ENCODE results near the gene NXF1. TPM values are rescaled to one million over a fixed set of nuclear protein-coding genes. Genes with fewer than 3 reads are reported as not detected.
"Not testable (repeated sequence)": the region's sequence is repeated elsewhere in the genome, so short reads cannot be mapped to it uniquely, and the experiment has no call there.

NXF1 gene
- total RNA-seq, 1 donor from 2014 or later = 15.3 TPM

DNA sequence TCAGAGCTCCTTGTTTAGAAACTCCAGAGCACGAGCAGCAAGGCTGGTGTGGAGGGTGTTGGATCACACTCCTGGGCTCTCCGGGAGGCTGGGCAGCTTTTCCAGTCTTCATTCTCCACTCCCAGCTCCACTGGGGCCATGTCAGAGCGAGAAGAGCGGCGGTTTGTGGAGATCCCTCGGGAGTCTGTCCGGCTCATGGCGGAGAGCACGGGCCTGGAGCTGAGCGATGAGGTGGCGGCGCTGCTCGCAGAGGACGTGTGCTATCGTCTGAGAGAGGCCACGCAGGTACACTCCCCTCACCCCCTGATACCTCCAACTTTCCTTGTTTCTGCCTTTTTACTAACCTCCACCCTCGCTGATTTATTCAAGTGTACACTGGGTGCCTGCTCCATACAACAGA is 29.6 kb downstream of the NXF1 start:
- H3K27me3 ChIP-seq (ENCODE audit: control insufficient read depth, insufficient read depth, low read length) = no peaks in the 10 kb centered on the region
- H3K4me3 ChIP-seq (ENCODE audit: low read depth, low read length) = no peak overlapping the region
- TF ChIP-seq, protein P1, sequence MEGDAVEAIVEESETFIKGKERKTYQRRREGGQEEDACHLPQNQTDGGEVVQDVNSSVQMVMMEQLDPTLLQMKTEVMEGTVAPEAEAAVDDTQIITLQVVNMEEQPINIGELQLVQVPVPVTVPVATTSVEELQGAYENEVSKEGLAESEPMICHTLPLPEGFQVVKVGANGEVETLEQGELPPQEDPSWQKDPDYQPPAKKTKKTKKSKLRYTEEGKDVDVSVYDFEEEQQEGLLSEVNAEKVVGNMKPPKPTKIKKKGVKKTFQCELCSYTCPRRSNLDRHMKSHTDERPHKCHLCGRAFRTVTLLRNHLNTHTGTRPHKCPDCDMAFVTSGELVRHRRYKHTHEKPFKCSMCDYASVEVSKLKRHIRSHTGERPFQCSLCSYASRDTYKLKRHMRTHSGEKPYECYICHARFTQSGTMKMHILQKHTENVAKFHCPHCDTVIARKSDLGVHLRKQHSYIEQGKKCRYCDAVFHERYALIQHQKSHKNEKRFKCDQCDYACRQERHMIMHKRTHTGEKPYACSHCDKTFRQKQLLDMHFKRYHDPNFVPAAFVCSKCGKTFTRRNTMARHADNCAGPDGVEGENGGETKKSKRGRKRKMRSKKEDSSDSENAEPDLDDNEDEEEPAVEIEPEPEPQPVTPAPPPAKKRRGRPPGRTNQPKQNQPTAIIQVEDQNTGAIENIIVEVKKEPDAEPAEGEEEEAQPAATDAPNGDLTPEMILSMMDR (IDR thresholded peaks at IDR 0.05; ENCODE audit: insufficient read depth, low read length, severe bottlenecking) = no peak
- no peak for FAIRE-seq
- DNase-seq (ENCODE audit: low read depth) = no peak
- peaks cover 8% of the 10 kb centered on the region for H3K36me3 ChIP-seq (ENCODE audit: control insufficient read depth, insufficient read depth, low read length)

DNA sequence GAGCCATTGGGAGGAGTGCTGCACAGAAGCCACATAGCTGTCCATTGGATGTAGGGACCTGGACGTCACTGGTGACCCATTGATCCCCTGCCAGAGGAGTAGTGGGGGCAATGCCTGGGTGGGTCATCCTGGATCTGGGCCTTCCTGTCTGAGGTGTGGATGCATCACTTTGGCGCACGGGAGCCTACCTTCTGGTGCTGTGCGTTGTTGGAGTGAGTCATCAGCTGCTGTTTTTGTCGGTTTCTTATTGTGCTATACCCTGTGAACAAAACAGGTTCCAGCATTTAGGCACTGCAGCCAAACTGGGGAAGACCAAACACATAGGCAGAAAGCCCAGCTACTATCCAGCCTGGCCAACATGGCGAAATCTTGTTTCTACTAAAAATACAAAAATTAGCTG is 30.8 kb downstream of the NXF1 start:
- TF ChIP-seq, protein P1 (IDR thresholded peaks at IDR 0.05; ENCODE audit: insufficient read depth, low read length, severe bottlenecking) = no peak
- no peak for DNase-seq (ENCODE audit: low read depth)
- peaks cover 8% of the 10 kb centered on the region for H3K36me3 ChIP-seq (ENCODE audit: control insufficient read depth, insufficient read depth, low read length)
- H3K27me3 ChIP-seq (ENCODE audit: control insufficient read depth, insufficient read depth, low read length) = no peaks in the 10 kb centered on the region
- FAIRE-seq = no peak
- H3K4me3 ChIP-seq (ENCODE audit: low read depth, low read length) = no peak overlapping the region

DNA sequence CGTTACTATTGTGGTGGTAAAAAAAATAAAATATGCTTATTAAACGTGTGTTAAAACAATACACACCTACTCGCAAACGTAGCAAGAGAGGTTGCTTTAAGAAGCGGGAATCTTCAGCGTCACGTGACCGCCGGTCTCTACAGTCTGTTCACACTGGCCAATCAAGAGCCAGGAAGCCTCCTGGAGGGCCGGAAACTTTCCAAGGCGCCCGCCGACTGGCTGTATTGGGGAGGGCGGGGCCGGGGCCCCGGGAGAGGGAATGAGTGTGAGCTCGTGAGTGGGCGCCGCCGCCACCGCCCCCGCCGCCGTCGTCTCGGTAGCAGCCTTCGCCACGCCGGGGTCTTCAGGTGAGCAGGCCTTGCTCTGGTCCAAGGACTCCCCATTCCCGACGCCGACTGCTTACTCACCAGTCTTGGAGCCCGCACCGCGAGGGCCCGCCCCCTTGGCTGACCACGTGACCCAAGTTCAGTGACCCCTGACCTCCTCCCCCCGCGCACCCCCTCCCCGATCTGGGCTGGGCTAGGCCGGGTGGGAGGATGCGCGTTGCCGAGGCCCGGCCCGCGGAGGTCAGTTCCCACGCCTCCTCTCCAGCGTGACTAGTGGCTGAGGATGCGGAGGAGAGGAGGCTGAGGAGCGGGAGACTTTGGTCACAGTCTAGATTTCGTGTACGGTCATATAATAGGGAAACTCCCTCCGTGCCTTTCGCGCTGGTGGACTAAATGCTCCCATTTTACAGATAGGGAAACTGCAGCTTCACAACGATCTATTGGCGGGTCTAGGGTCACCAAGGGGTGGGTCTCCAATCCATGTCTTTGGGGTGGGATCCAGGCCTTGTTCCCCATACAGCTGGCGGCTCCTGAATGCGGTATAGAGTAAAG is 33.9 kb downstream of the NXF1 start, which contains the start of gene TAF6L:
Gene TAF6L (plus strand): TSS at position 253 of the 878 bp plus-strand sequence. CDS start 4,388 bp downstream, outside the sequence.
- H3K4me3 ChIP-seq (ENCODE audit: low read depth, low read length) = peak within 1 kb of the TSS; percentile 78
- FAIRE-seq (no peak), DNase-seq (ENCODE audit: low read depth) (peak; percentile 92)
- no peaks in the 10 kb centered on the region for H3K27me3 ChIP-seq (ENCODE audit: control insufficient read depth, insufficient read depth, low read length)
- H3K36me3 ChIP-seq (ENCODE audit: control insufficient read depth, insufficient read depth, low read length) = peaks cover 11% of the 10 kb centered on the region
- TF ChIP-seq, protein P1 (IDR thresholded peaks at IDR 0.05; ENCODE audit: insufficient read depth, low read length, severe bottlenecking) = no peak

DNA sequence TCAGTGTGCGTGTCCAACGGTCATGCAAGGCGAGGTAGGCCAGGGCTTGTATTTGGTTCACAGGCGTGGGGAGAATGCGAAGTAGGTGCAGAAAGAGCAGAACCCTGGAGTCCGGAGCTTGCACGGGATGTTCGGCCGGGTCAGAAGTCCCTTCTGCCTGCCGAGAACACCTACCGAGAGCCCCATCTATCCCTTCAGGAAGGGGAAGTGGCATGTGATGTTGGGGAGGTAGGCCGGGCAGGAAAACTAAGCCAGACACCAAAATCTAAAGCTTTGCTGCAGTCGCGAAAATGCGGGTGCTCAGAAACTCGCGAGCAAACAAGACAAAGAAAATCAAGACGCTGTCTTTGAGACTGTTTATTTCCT is 34.5 kb downstream of the NXF1 start:
- Histone ChIP-seq H3K27me3 (ENCODE audit: control insufficient read depth, insufficient read depth, low read length) (no peaks in the 10 kb centered on the region), H3K4me3 (ENCODE audit: low read depth, low read length) (peak overlapping the region; percentile 78), H3K36me3 (ENCODE audit: control insufficient read depth, insufficient read depth, low read length) (peaks cover 8% of the 10 kb centered on the region)
- FAIRE-seq = no peak
- DNase-seq (ENCODE audit: low read depth) = no peak
- TF ChIP-seq, protein P1 (IDR thresholded peaks at IDR 0.05; ENCODE audit: insufficient read depth, low read length, severe bottlenecking) = no peak

DNA sequence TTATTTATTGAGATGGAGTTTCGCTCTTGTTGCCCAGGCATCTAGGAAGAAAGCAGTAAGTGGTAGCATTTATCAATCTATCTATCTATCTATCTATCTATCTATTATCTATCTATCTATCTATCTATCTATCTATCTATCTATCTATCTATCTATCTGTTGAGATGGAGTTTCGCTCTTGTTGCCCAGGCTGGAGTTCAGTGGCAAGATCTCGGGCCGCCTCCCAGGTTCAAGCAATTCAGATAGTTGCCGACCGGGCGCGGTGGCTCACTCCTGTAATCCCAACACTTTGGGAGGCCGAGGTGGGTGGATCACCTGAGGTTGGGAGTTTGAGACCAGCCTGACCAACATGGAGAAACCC is 44.4 kb downstream of the NXF1 start:
- not testable (repeated sequence) for FAIRE-seq; H3K36me3 ChIP-seq (ENCODE audit: control insufficient read depth, insufficient read depth, low read length); H3K27me3 ChIP-seq (ENCODE audit: control insufficient read depth, insufficient read depth, low read length); DNase-seq (ENCODE audit: low read depth)
- peak overlapping the region; percentile 82 for H3K4me3 ChIP-seq (ENCODE audit: low read depth, low read length)

DNA sequence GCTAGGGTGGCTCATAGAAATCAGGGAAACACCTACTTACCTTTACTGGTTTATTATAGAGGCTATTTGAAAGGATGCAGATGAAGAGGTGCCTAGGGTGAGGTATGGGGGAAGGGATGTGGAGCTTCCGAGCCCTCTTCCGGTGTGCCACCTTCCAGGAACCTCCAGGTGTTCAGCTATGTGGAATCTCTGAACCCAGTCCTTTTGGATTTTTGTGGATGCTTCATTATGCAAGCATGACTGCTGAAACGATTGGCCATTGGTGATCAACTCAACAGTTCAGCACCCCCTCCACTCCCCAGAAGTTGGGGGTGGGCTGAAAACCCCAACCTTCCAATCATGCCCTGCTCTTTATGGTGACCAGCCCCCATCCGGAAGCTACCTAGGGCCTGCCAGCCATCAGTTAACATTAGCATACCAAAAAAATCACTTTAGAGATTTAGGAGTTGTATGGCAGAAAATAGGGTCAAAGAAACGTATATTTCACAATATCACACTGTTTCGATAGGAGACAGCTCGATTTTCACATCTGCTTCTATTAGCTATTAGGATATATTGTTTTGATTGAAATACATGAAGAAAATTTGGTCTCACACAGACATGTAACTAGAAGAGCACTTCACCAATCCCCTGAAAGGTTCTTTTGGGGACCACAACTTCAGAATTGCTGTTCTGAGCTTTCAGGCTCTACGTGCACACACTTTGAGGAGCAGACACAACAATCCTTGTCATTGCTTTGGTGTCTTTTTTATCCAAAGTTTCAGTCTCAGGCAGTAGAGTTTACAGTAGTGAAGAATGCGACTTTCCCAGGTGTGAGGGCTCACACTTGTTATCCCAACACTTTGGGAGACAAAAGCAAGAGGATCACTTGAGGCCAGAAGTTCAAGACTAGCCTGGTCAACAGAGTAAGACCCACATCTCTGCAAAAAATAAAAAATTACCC is 47.1 kb downstream of the NXF1 start:
- H3K27me3 ChIP-seq (ENCODE audit: control insufficient read depth, insufficient read depth, low read length) = no peaks in the 10 kb centered on the region
- DNase-seq (ENCODE audit: low read depth) = no peak

More for the DNA sequence above, 47.1 kb downstream of the NXF1 start:
- Histone ChIP-seq H3K36me3 (ENCODE audit: control insufficient read depth, insufficient read depth, low read length) (no peaks in the 10 kb centered on the region), H3K4me3 (ENCODE audit: low read depth, low read length) (no peak overlapping the region)
- FAIRE-seq = no peak
- TF ChIP-seq, protein P1 (IDR thresholded peaks at IDR 0.05; ENCODE audit: insufficient read depth, low read length, severe bottlenecking) = no peak
